H9 (cell line): ENCODE measurements around the gene DISP3. TPM values are rescaled to one million over a fixed set of nuclear protein-coding genes. Genes with fewer than 3 reads are reported as not detected.

Experiments
- DNase-seq: peaks from one replicate; pipeline ENCODE4 v3.0.0-alpha.2; 2017
- H2AFZ ChIP-seq: one replicate; pipeline ENCODE4 v1.6.1; 2013; ENCODE audit warnings: mild to moderate bottlenecking, low read length, control low read depth, moderate library complexity
- H2AK5ac ChIP-seq: 2 replicates; pipeline ENCODE4 v1.6.1; 2013; ENCODE audit warnings: low read length, control low read depth, mixed read lengths; ENCODE audit not compliant: insufficient read length
- H2BK120ac ChIP-seq: one replicate; pipeline ENCODE4 v1.6.1; 2013; ENCODE audit warnings: low read depth, mild to moderate bottlenecking, low read length, control low read depth, inconsistent platforms; ENCODE audit not compliant: poor library complexity, severe bottlenecking
- H2BK12ac ChIP-seq: 2 replicates; pipeline ENCODE4 v1.6.1; 2013; ENCODE audit warnings: low read length, control low read depth, mixed read lengths, low read depth; ENCODE audit not compliant: insufficient read length
- H2BK15ac ChIP-seq: 2 replicates; pipeline ENCODE4 v1.6.1; 2013; ENCODE audit warnings: low read depth, low read length, control low read depth
- H2BK20ac ChIP-seq: one replicate; pipeline ENCODE4 v1.6.1; 2013; ENCODE audit warnings: low read depth, mild to moderate bottlenecking, low read length, control low read depth, inconsistent platforms; ENCODE audit not compliant: poor library complexity, severe bottlenecking
- H2BK5ac ChIP-seq: 2 replicates; pipeline ENCODE4 v1.6.1; 2013; ENCODE audit warnings: low read length, control low read depth, mixed read lengths; ENCODE audit not compliant: insufficient read length
- H3K14ac ChIP-seq: 2 replicates; pipeline ENCODE4 v1.6.1; 2013; ENCODE audit warnings: low read length, control low read depth; ENCODE audit not compliant: insufficient read depth
- H3K18ac ChIP-seq: 2 replicates; pipeline ENCODE4 v1.6.1; 2013; ENCODE audit warnings: low read depth, mild to moderate bottlenecking, mixed read lengths, low read length, control low read depth; ENCODE audit not compliant: insufficient read length
- H3K23ac ChIP-seq: 2 replicates; pipeline ENCODE4 v1.6.1; 2013; ENCODE audit warnings: low read length, control low read depth, mixed read lengths, low read depth; ENCODE audit not compliant: insufficient read length
- H3K23me2 ChIP-seq: 2 replicates; pipeline ENCODE4 v1.6.1; 2013; ENCODE audit warnings: low read depth, mild to moderate bottlenecking, mixed read lengths, low read length, control low read depth; ENCODE audit not compliant: insufficient read length, poor library complexity, severe bottlenecking
- H3K27ac ChIP-seq: 2 replicates; pipeline ENCODE4 v1.5.1; 2013; ENCODE audit warnings: low read length, control low read depth, mixed read lengths, low read depth; ENCODE audit not compliant: insufficient read length
- H3K27me3 ChIP-seq: 2 replicates; pipeline ENCODE4 v1.6.1; 2013; ENCODE audit warnings: low read length, control low read depth, inconsistent platforms; ENCODE audit not compliant: insufficient read depth
- H3K4ac ChIP-seq: 2 replicates; pipeline ENCODE4 v1.6.1; 2013; ENCODE audit warnings: low read depth, mild to moderate bottlenecking, control low read depth, inconsistent platforms, low read length, moderate library complexity
- H3K4me1 ChIP-seq: 2 replicates; pipeline ENCODE4 v1.6.1; 2013; ENCODE audit warnings: low read length, control low read depth, inconsistent platforms; ENCODE audit not compliant: insufficient read depth
- H3K4me2 ChIP-seq: 2 replicates; pipeline ENCODE4 v1.6.1; 2013; ENCODE audit warnings: low read length, control low read depth, mixed read lengths; ENCODE audit not compliant: insufficient read length, insufficient read depth
- H3K56ac ChIP-seq: 2 replicates; pipeline ENCODE4 v1.6.1; 2013; ENCODE audit warnings: low read depth, mild to moderate bottlenecking, mixed read lengths, low read length, control low read depth; ENCODE audit not compliant: insufficient read length
- H3K79me1 ChIP-seq: 2 replicates; pipeline ENCODE4 v1.6.1; 2013; ENCODE audit warnings: low read depth, mild to moderate bottlenecking, moderate library complexity, low read length, control low read depth, inconsistent platforms; ENCODE audit not compliant: insufficient read depth, poor library complexity, severe bottlenecking
- H3K79me2 ChIP-seq: 2 replicates; pipeline ENCODE4 v1.6.1; 2013; ENCODE audit warnings: low read length, control low read depth, inconsistent platforms; ENCODE audit not compliant: insufficient read depth
- H3K9ac ChIP-seq: 2 replicates; pipeline ENCODE4 v1.6.1; 2013; ENCODE audit warnings: low read length, control low read depth, mixed read lengths; ENCODE audit not compliant: insufficient read length; ENCODE audit errors: extremely low read depth
- H3K9me3 ChIP-seq: one replicate; pipeline ENCODE4 v1.6.1; 2013; ENCODE audit warnings: low read depth, low read length, inconsistent platforms; ENCODE audit not compliant: control insufficient read depth
- H3T11ph ChIP-seq: one replicate; pipeline ENCODE4 v1.6.1; 2013; ENCODE audit warnings: mild to moderate bottlenecking, low read length, control low read depth, inconsistent platforms
- H4K20me1 ChIP-seq: one replicate; pipeline ENCODE4 v1.6.1; 2013; ENCODE audit not compliant: control insufficient read depth, insufficient read length, insufficient read depth
- H4K5ac ChIP-seq: 2 replicates; pipeline ENCODE4 v1.6.1; 2013; ENCODE audit warnings: low read depth, mild to moderate bottlenecking, mixed read lengths, low read length, control low read depth; ENCODE audit not compliant: insufficient read length
- H4K8ac ChIP-seq: replicated peaks from 2 replicates; pipeline ENCODE4 v1.6.1; 2013; ENCODE audit warnings: low read length, control low read depth, mixed read lengths, low read depth; ENCODE audit not compliant: insufficient read length
- H4K91ac ChIP-seq: 2 replicates; pipeline ENCODE4 v1.6.1; 2013; ENCODE audit warnings: low read depth, mild to moderate bottlenecking, moderate library complexity, mixed read lengths, low read length, control low read depth; ENCODE audit not compliant: insufficient read length
- H3K27ac Mint-ChIP-seq, 3 experiments: 2 replicates in 2 of 3; 3 replicates in 1 of 3; pipeline ENCODE4 v1.8.0; 2020 to 2021; ENCODE audit warnings: mixed read lengths in 3 of 3, mild to moderate bottlenecking in 1 of 3, moderate library complexity in 1 of 3
- H3K27me3 Mint-ChIP-seq: 2 replicates; pipeline ENCODE4 v1.8.0; 2021; ENCODE audit warnings: low read depth, mild to moderate bottlenecking, moderate library complexity, mixed read lengths
- H3K36me3 Mint-ChIP-seq, 3 experiments: 2 replicates in 2 of 3; 3 replicates in 1 of 3; pipeline ENCODE4 v1.8.0; 2020 to 2021; ENCODE audit warnings: low read depth in 3 of 3, mixed read lengths in 3 of 3; ENCODE audit not compliant: insufficient read depth in 1 of 3
- H3K4me1 Mint-ChIP-seq, 2 experiments: 2 replicates each; pipeline ENCODE4 v1.8.0; 2020; ENCODE audit warnings: mixed read lengths in 2 of 2
- H3K4me3 Mint-ChIP-seq, 2 experiments: 2 replicates in 1 of 2; 3 replicates in 1 of 2; pipeline ENCODE4 v1.8.0; 2020 to 2021; ENCODE audit warnings: mild to moderate bottlenecking in 2 of 2, mixed read lengths in 2 of 2, moderate library complexity in 1 of 2
- H3K9me3 Mint-ChIP-seq, 2 experiments: 2 replicates in 1 of 2; 3 replicates in 1 of 2; pipeline ENCODE4 v1.8.0; 2020; ENCODE audit warnings: mild to moderate bottlenecking in 2 of 2, mixed read lengths in 2 of 2, moderate library complexity in 1 of 2
- CTCF ChIP-seq: fragments of 200-600 bp; sonication (generic); conservative IDR thresholded peaks from 3 replicates; pipeline ENCODE4 v1.8.0; 2021; ENCODE audit warnings: antibody characterized with exemption, mild to moderate bottlenecking
- WGBS: extraction: QIAGEN DNeasy Blood & Tissue Kit; methylation state at CpG from one replicate; pipeline ENCODE4 v1.1.7; 2013; ENCODE audit warnings: missing lambda C conversion rate, low lambda C conversion rate, mixed read lengths; ENCODE audit not compliant: insufficient read length; ENCODE audit errors: extremely low coverage; 5-methylcytosine and 5-hydroxymethylcytosine counted together
- long read RNA-seq: library from polyadenylated mRNA; unstranded; transcript quantifications from one replicate; pipeline ENCODE4 v2.0.0, GENCODE V29; 2020
- total RNA-seq: library from RNA; stranded (reverse); gene quantifications from 2 replicates; pipeline ENCODE4 v1.2.1, GENCODE V29; 2021

DISP3 gene
- 3.5 and 3.6 TPM in 2 replicates for total RNA-seq
- long read RNA-seq, full-length matches to known transcripts = 4 of 4 reads
- long read RNA-seq, partial matches to known transcripts = 0 of 4 reads
- long read RNA-seq, other reads (novel, unspliced or antisense) = 0 of 4 reads

GRCh38 chr1:11478571-11479374, at the start of gene DISP3:
TSS of gene DISP3 (plus strand) at chr1:11479155. CDS start at chr1:11500993, 21,838 bp downstream.
- DNase-seq = peak; percentile 90
- no peaks in the 10 kb centered on the region for H3K9me3 ChIP-seq
- no peak within 1 kb of the TSS for H2BK5ac ChIP-seq
- no peak within 1 kb of the TSS for H4K91ac ChIP-seq
- no peak within 1 kb of the TSS for H3T11ph ChIP-seq
- peaks cover 2% of the 10 kb centered on the region for H3K23me2 ChIP-seq
- H3K4me1 Mint-ChIP-seq = peaks cover 10 to 16% of the 10 kb centered on the region in 2 experiments
- peak within 1 kb of the TSS; percentile 70 to 90 for H3K4me3 Mint-ChIP-seq
- TF ChIP-seq CTCF = peak; percentile 88
- peaks cover 62% of the 10 kb centered on the region for H3K27me3 Mint-ChIP-seq
- no peak within 1 kb of the TSS for H2AK5ac ChIP-seq
- H3K27me3 ChIP-seq = peaks cover 8% of the 10 kb centered on the region; the same call in 1 of the 2 replicates
- H3K18ac ChIP-seq = peak within 1 kb of the TSS; percentile 92
- no peak within 1 kb of the TSS for H2BK20ac ChIP-seq
- H3K4ac ChIP-seq = no peak within 1 kb of the TSS
- no peaks in the 10 kb centered on the region for H4K20me1 ChIP-seq
- WGBS = no CpG with 5 or more reads among the region's 96 CpGs
- H2BK120ac ChIP-seq = no peak within 1 kb of the TSS
- no peak within 1 kb of the TSS for H2BK12ac ChIP-seq
- no peak within 1 kb of the TSS for H2AFZ ChIP-seq
- H3K79me2 ChIP-seq = no peaks in the 10 kb centered on the region
- H2BK15ac ChIP-seq = no peak within 1 kb of the TSS
- peak within 1 kb of the TSS; percentile 71 for H3K4me2 ChIP-seq
- H3K27ac Mint-ChIP-seq = peak within 1 kb of the TSS in 1 of 3 experiments; percentile 74; a peak in 1 of 7 replicates
- no peaks in the 10 kb centered on the region for H3K79me1 ChIP-seq
- H3K14ac ChIP-seq = peak within 1 kb of the TSS; percentile 98
- H3K9ac ChIP-seq = peak within 1 kb of the TSS; percentile 75
- H4K5ac ChIP-seq = no peak within 1 kb of the TSS
- no peaks in the 10 kb centered on the region for H3K4me1 ChIP-seq
- no peak within 1 kb of the TSS for H3K56ac ChIP-seq
- H3K9me3 Mint-ChIP-seq = peaks cover 0 to 3% of the 10 kb centered on the region in 2 experiments; a peak in 1 of 5 replicates
- H3K27ac ChIP-seq = no peak within 1 kb of the TSS
- no peaks in the 10 kb centered on the region; a peak in 1 of 7 replicates for H3K36me3 Mint-ChIP-seq
- no peak within 1 kb of the TSS for H3K23ac ChIP-seq
- H4K8ac ChIP-seq = no peak within 1 kb of the TSS
